NCI-H1417 treated with DMSO at 0.1 percent for 48 hours (cell line): ENCODE data around the gene LMX1B.

Source experiments
- DNase-seq: peaks from one replicate; lab custom pipeline; 2025; lab: John Stamatoyannopoulos, UW

Gene LMX1B

GRCh38 chr9:126604059-126605055 lies 9.4 kb upstream of the LMX1B start:
- DNase-seq = no peak

DNA sequence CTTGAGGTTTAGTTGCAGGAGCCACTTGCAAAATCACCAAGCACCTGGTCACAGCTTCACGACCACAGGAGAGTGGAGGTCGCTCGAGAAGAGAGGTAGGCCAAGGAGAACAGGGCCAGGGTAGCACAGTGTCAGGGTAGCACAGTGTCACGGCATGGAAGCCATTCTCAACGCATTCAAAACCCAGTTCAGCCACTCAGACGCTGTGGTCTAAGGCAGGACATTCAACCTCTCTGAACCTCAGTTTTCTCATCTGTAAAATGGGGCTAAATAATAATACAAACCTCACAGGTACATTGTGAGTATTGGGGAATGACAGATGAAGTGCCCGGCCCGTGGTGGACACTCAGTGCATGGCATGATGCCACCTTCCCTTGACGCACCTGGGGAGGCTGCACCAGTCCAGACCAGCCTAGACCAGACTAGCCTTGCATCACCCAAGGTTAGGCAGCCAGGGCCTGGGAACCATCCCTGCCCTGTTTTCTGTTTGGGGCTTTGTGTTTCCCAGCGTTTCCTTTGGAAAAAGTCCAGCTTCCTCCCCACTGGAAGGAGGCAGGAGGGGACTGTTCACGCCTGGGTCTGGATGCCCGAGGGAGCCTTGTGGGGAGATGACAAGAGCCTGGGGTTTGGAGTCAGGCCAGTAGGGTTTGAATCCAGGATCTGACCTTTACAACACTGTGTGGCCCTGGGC lies 7.8 kb upstream of the LMX1B start:
- no peak for DNase-seq

DNA sequence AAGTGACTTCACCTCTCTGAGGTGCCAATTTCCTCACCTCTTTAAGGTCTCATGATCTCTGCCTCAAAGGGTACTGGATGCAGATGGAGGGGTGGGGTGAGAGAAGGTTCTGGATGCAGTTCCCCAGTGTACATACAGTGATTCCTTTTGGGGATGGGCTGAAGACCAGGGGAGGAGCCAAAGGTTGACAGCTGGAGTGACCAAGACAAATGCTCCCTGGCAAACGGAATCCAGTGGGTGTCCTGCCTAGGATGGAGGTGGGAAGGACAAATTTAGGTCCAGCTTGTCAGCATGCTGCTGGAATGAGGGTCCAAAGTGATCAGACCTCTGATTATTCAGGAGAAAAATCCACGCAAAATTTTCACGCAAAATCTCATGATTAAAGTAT lies 7.3 kb upstream of the LMX1B start:
- DNase-seq = no peak

DNA sequence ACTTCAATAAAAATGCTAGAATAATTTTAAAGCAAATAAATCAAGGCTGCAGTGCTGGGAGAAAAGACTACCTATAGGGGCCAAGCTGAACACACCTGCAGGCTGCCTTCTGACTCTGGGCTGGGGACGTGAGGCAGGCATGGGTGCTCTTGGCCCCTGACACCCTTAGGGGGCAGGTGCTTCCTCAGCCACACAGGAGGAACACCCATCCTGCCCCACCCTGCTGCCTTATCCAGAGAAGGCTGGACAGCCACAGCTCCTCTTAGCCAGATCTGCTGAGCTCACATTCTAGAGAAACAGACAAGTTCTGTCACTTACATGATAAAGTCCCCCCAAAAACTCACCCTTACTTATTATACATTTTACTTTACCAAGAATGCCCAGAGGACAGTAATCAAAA lies 6.6 kb upstream of the LMX1B start:
- DNase-seq = no peak

- DNase-seq = no peak
These were observed 6.0 kb upstream of the LMX1B start for GRCh38 chr9:126607731-126608130.

DNA sequence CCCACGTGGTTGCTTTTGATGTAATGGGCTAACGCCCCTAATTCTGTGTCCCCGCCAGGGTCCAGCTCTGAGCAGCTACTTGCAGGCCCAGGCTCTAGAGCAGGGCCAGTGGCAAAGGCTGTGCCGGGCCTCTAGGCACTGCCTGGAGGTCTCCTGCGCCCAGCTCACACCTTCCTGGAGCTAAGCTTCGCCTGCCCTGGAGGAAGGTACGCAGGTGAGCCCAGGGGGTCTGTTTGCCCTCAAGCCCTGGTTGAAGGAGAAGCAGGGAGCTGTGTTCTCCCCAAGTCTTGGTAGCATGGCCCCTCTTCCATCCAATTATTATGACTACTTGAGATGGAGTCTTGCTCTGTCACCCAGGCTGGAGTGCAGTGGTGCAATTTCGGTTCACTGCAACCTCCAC lies 5.2 kb upstream of the LMX1B start:
- no peak for DNase-seq

DNA sequence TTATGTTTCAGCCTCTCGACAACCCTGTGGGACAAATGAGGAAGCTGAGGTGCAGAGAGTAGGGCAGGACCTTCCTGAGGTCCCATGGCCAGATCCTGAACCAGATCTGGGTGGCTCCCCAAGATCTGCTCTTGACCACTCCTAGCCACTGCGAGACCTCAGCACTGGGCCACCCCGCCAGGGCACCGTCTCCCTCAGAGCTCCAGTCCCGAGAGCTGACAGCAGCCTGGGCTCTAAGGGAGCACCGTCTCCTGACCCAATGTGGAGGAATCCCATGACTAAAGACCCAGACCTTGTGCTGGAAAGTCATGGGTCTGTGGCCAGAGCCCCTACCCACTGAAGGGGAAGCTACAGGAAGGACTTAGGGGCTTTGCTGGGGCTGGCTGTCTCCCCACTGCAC lies 4.5 kb upstream of the LMX1B start:
- DNase-seq = no peak

DNA sequence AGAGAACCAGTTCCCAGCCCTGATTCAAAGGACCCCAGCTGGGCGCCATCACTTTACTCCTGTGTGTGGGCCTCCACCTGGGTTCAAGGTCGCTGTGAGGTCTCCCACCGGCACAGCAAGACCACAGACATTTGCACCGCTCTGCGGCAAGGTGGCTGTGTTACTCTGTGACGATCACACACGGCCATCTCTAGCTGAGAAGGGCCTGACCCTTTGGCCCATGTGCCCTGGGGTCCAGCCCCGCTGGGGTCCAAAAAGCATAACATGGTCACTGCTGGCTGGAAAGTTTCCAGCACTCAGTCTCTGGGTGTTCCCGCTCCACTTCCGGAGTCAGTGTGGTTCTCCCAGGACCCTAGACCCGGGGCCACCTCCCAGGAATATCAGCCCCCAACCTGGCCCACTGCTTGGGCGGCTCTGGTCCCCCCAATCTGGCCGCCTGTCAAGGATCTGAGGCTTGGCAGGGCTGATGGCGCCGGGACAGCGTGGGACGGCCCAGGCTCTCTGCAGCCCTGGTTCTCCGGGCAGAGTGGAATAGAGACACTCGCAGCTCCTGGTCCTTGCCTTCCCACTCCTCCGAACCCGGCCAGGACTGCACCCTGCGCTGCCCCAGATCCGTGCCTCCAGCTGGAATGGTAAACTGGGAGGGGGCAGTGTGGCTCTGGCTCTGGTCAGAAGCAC lies 3.9 kb upstream of the LMX1B start:
- no peak for DNase-seq

DNA sequence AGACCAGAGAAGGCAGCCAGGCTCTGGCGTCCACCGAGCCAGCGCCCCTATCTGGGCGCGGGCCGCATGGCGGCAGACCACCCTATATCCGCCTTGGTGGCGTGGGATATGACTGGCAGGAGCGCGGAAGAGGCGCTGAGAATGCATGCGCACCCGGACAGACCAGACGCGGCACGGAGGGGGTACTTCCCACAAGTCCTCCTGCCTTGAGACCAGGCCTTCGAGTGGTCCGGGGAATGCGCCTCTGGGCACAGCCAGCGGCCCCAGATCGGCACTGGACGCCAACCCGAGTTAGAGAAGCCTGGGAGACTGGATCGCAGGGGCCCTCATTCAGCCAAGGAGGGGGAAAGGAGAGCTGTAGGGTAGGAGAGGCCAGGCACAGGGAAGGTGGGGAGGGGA lies 2.5 kb upstream of the LMX1B start:
- no peak for DNase-seq

DNA sequence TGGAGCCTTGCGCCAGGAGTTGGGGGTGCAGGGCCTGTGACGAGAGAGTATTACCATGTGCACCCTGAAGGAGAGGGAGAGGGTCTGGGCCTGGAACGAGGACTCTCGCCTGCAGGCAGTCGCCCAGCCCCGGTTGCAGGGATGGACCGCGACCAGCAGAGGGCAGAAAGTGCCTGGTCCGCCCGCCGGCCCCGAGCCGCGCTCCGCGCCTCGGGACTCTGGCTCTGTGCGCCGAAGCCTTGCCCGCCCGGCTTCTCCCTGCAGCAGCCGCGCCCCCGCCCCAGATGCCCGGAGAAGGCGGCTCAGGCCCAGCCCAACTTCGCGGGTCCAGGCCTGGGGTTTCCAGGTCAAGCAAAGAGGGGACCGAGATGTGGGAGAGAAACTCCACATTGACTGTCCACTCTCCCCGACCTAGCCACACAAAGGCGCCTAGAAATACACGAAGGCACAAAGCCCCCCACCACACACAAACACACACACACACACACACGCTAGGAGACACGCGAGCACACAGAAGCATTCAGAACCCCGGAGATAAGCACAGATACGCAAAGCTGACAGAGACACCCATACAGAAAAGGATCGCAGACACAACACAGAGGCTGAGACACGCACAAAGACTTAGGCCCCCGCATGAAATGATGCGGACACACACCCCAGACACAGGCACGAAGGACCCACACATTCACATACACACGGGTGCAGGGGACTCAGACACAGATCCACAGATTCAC lies 2.0 kb upstream of the LMX1B start:
- peak; percentile 37 for DNase-seq

DNA sequence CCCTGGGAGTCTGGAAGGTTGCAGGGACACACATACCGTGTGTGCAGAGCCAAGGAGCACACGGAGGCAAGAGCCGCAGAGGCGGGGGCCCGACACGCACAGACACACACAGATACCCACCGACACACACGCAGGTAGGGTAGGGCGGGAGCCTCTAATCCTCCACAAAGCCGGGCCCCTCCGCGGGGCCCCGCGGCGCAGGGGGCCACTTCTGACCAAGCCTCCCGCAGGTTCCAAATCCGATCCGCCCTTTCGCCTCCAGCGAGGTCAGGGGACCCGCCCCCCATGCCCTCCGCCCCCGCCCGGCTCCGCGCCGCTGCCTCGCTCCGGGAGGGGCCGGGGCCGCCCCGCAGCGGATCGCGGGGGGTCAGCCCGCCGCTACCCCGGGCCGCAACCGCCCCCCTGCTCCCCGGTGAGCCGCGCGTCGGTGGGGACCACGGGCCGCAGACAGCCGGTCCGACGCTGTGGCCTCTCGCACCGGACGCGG lies 1.4 kb upstream of the LMX1B start:
- DNase-seq = no peak

GRCh38 chr9:126612813-126613641 lies 701 bp upstream of the LMX1B start:
- DNase-seq = no peak

- DNase-seq = no peak
These were observed 343 bp downstream of the LMX1B start for GRCh38 chr9:126614088-126614454.

DNA sequence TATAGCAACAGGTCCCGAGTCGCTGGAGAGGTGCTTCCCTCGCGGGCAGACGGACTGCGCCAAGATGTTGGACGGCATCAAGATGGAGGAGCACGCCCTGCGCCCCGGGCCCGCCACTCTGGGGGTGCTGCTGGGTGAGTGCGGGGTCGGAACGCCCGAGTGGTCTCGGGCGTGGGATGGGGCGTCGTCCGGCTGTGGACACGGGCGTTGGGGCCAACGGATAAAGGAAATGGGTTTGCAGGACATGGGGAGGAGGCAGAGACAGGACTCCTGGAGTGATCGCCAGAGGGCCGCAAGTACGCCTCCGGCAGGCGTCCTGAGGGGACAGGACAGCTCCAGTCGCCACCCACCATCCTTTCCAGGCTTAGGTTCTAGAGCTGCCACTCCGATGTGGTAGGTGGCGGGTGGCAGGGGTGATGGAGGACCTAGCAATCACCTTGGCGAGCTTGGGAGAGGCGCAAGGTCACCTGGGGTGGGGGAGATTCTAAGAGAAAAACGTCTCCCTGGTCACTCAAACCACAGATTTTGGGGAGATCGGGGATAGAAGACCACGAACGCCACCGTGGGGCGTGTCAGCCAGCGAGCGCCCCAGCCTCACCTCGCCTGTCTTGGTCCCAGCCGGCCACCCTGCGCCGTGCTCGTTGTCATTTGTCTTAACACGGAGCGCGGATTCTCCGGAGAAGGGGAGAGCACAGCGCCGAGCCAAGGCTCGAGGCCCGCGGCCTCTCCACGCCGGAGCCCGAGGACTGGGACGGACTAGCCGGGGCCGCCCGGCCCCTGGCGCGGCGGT lies 922 bp downstream of the LMX1B start:
- DNase-seq = no peak

- DNase-seq = peak; percentile 32
These were observed 1.6 kb downstream of the LMX1B start for GRCh38 chr9:126615245-126615790.

GRCh38 chr9:126615791-126616447 lies 2.2 kb downstream of the LMX1B start:
- DNase-seq = no peak

- DNase-seq = no peak
These were observed 2.8 kb downstream of the LMX1B start for GRCh38 chr9:126616521-126616976.

DNA sequence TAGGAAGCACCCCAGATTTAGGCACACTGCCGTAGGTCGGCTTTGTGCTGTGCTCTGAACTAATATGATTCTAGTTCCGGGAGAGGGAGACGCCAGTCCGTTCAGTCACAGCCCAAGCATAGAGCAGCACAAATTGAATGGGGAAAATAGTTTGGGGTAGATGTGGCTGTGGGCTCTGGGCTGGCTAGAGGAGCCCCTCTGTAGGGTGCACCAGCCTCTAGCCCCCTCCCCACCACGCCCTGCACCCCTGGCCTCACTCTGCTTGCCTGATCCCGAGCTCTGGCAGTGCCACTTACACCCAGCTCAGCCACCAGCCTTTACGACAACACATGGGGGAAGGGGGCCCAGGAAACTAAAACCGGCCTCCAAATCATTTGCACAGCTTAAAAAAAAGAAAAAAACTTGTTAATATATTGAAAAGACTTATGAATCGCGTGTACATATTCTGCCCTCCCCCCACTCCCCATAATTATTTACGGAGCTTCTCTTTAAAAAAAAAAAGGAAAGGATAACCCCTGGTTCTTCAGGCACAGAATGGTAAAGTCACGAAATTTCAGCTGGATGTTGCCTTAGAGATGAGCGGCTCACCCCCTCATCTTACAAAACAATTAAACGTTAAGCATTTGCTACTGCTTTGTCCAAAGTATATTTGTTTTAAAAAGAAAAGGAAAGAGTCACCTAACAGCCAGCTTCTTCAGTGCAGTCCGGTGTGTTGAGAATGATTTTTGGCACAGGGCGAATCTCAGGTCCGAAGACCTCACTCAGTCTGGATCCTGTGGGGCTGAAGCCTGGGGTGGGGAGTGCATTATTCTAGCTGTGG lies 3.5 kb downstream of the LMX1B start:
- DNase-seq = no peak

DNA sequence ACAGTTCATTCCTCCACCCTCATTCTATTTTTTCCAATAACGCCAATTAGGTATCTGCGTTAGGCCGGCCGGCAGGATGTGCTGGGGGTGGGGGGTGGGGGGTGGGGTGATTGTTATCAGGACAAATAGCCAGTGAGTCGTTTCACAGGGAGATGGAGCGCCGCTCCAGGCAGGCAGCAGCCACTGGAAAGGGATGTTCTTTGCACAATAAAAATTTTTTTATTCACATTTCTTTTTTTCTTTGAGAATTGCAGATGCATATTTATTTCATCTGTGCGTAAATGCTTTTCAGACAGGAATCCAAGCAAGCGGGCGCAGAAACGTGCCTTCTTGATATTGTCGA lies 4.1 kb downstream of the LMX1B start:
- no peak for DNase-seq
